Measurements from ENCODE around the gene PPP1CA.
A peak's percentile ranks its signal among the peaks of the same experiment; 100 is the strongest.

PPP1CA gene

DNA sequence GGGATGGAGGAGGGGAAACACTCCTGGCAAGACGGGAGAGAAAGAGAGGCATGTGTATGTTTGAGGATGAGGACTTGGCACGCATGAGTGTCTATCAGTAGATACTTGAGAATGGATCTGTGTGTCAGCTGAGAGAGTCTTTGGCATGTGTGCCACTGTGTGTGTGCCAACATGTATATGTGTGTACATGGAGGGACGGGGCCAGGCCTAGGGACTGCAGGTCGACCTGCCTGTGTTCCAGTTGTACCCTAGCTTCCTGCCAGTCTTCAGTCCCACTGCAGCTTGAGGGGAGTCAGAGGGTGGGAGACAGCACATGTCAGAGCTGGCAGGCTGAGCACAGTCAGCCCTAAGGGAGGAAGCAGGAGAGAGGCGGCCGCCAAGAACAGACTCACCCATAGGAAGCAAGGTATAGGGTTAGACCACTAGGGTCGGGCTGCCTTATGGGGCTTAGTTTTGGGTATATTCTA lies 33.9 kb downstream of the PPP1CA start:
- Histone ChIP-seq H4K20me1 (ENCODE audit: control insufficient read depth, insufficient read depth, low read depth, low read length) (peaks cover 15% of the 10 kb centered on the region), H3F3A (ENCODE audit: control insufficient read depth, insufficient read depth) (peaks cover 9% of the 10 kb centered on the region; the same call in 1 of the 2 replicates), H3K4me3 (ENCODE audit: low read length) (no peak overlapping the region), H3K4me2 (ENCODE audit: low read length) (peak overlapping the region; percentile 24; the same call in 1 of the 2 replicates), H3K9me2 (replicated peaks; ENCODE audit: control insufficient read depth, low read length) (no peaks in the 10 kb centered on the region), H3K9me3 (ENCODE audit: control insufficient read depth, insufficient read depth, low read length) (no peaks in the 10 kb centered on the region), H3K27me3 (ENCODE audit: control insufficient read depth, low read length) (no peaks in the 10 kb centered on the region), H3K36me3 (ENCODE audit: control insufficient read depth, low read length) (peaks cover 45% of the 10 kb centered on the region), H3K27ac (ENCODE audit: low read depth, low read length) (no peak overlapping the region), H3K79me2 (ENCODE audit: control insufficient read depth, low read length) (peaks cover 74% of the 10 kb centered on the region), H3K4me1 (ENCODE audit: control insufficient read depth, low read length) (peaks cover 86% of the 10 kb centered on the region)
- no peak for TF ChIP-seq CTCF (IDR thresholded peaks at IDR 0.05; ENCODE audit: low read depth, low read length, poor library complexity, severe bottlenecking)
- TF ChIP-seq EZH2phosphoT487 (IDR thresholded peaks at IDR 0.05; ENCODE audit: borderline replicate concordance, low read length) = no peak

DNA sequence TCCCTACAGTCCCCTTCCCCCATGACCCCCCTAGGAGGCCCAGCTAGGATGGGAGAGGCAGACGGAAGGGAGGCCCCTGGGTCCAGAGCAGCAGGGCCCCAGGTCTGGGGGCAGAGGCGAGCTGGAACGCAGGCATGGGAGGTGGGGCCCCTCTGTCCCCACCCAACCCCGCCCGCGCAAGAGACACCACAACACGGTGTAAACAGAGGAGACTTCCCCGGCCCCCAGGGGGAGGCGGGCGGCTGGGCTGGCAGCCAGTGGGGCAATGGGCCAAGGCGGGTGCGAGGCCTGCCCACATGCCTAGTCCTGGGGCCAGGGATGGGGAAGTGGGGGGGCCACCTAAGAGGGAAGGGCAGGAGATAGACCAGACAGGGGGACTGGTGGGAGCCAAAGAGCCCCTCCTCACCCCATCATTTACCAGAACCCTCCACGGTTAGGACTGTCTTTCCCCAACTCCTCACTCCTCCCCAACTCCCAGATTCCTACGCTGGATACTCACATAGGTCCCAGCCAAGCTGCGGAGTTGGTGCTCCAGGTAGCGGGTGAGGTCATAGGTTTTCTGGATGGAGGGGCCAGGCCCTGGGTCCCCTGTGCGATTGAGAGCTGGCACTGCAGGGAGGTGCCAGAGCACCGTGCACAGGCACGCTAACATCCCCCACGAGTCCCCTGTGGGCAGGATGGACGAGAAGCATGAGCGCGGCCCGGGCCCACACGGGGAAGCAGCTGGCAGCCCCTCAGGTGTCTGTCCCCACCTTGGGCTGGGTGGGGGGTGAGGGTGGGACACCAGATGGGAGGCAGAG lies 34.5 kb downstream of the PPP1CA start:
- Histone ChIP-seq H3K27ac (ENCODE audit: low read depth, low read length) (no peak overlapping the region), H3K79me2 (ENCODE audit: control insufficient read depth, low read length) (peaks cover 69% of the 10 kb centered on the region), H3F3A (ENCODE audit: control insufficient read depth, insufficient read depth) (peaks cover 9% of the 10 kb centered on the region; the same call in 1 of the 2 replicates), H3K36me3 (ENCODE audit: control insufficient read depth, low read length) (peaks cover 48% of the 10 kb centered on the region), H3K27me3 (ENCODE audit: control insufficient read depth, low read length) (no peaks in the 10 kb centered on the region), H3K4me3 (ENCODE audit: low read length) (no peak overlapping the region), H3K9me3 (ENCODE audit: control insufficient read depth, insufficient read depth, low read length) (no peaks in the 10 kb centered on the region), H4K20me1 (ENCODE audit: control insufficient read depth, insufficient read depth, low read depth, low read length) (peaks cover 15% of the 10 kb centered on the region), H3K4me2 (ENCODE audit: low read length) (peak overlapping the region; percentile 24; the same call in 1 of the 2 replicates), H3K4me1 (ENCODE audit: control insufficient read depth, low read length) (peaks cover 91% of the 10 kb centered on the region), H3K9me2 (replicated peaks; ENCODE audit: control insufficient read depth, low read length) (no peaks in the 10 kb centered on the region)
- no peak for TF ChIP-seq EZH2phosphoT487 (IDR thresholded peaks at IDR 0.05; ENCODE audit: borderline replicate concordance, low read length)
- no peak for TF ChIP-seq CTCF (IDR thresholded peaks at IDR 0.05; ENCODE audit: low read depth, low read length, poor library complexity, severe bottlenecking)

DNA sequence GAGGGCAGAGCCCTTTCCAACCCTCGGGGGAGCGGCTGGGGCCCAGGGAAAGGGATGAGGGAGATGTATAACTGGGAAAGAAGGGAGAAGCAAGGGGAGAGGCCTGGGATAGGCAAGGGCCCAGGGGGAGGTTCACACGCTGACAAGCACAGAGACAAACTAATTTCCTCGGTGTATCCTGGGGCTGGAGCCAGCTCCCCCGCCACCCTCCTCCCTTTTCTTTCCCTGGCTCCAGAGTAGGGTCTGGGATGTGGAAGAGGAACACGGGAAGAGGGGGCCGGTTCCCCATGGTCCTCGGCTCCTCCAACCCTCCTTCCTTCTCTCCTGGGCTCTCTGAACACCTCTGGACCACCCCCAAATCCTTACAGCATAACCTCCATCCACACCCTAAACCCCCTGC lies 35.1 kb downstream of the PPP1CA start:
- H3K4me1 ChIP-seq (ENCODE audit: control insufficient read depth, low read length) = peaks cover 91% of the 10 kb centered on the region
- H3K9me2 ChIP-seq (replicated peaks; ENCODE audit: control insufficient read depth, low read length) = no peaks in the 10 kb centered on the region
- TF ChIP-seq CTCF (IDR thresholded peaks at IDR 0.05; ENCODE audit: low read depth, low read length, poor library complexity, severe bottlenecking) = no peak
- TF ChIP-seq EZH2phosphoT487 (IDR thresholded peaks at IDR 0.05; ENCODE audit: borderline replicate concordance, low read length) = no peak
- H3F3A ChIP-seq (ENCODE audit: control insufficient read depth, insufficient read depth) = peaks cover 6% of the 10 kb centered on the region; the same call in 1 of the 2 replicates
- H3K79me2 ChIP-seq (ENCODE audit: control insufficient read depth, low read length) = peaks cover 63% of the 10 kb centered on the region
- H3K9me3 ChIP-seq (ENCODE audit: control insufficient read depth, insufficient read depth, low read length) = no peaks in the 10 kb centered on the region
- H3K27me3 ChIP-seq (ENCODE audit: control insufficient read depth, low read length) = no peaks in the 10 kb centered on the region
- peaks cover 15% of the 10 kb centered on the region for H4K20me1 ChIP-seq (ENCODE audit: control insufficient read depth, insufficient read depth, low read depth, low read length)
- H3K36me3 ChIP-seq (ENCODE audit: control insufficient read depth, low read length) = peaks cover 48% of the 10 kb centered on the region
- no peak overlapping the region; the same call in 1 of the 2 replicates for H3K4me2 ChIP-seq (ENCODE audit: low read length)
- H3K4me3 ChIP-seq (ENCODE audit: low read length) = no peak overlapping the region
- no peak overlapping the region for H3K27ac ChIP-seq (ENCODE audit: low read depth, low read length)

Data from DOHH2 (cell line).